Activated CD8-positive, alpha-beta memory T cell treated with anti-CD3 and anti-CD28 coated beads, Interleukin-2, amount 50 U/mL, for 1 hour (primary cell): ENCODE results near the gene CHST2.

Experiments
- DNase-seq: peaks from one replicate; pipeline ENCODE4 v3.0.0-alpha.2; 2020; ENCODE audit errors: extremely low read depth

CHST2 gene

GRCh38 chr3:143099210-143099609, 20.4 kb upstream of the CHST2 start:
- DNase-seq, result no peak

GRCh38 chr3:143099690-143100089, 19.9 kb upstream of the CHST2 start:
- DNase-seq, result no peak

GRCh38 chr3:143100451-143100850, 19.1 kb upstream of the CHST2 start:
- DNase-seq, result no peak

GRCh38 chr3:143101792-143102381, 17.7 kb upstream of the CHST2 start:
- DNase-seq, result no peak

GRCh38 chr3:143103652-143104051, 15.9 kb upstream of the CHST2 start:
- no peak for DNase-seq

- DNase-seq, result no peak
Observed at GRCh38 chr3:143105170-143105569, 14.4 kb upstream of the CHST2 start.

GRCh38 chr3:143109861-143110260, 9.7 kb upstream of the CHST2 start:
- no peak for DNase-seq

- DNase-seq, result no peak
Observed at GRCh38 chr3:143110371-143110770, 9.2 kb upstream of the CHST2 start.

GRCh38 chr3:143118630-143119008, 952 bp upstream of the CHST2 start:
- DNase-seq, result no peak

- no peak for DNase-seq
Observed at GRCh38 chr3:143119974-143120715, 574 bp downstream of the CHST2 start.

- no peak for DNase-seq
Observed at GRCh38 chr3:143120716-143121240, 1.2 kb downstream of the CHST2 start.

- DNase-seq, result no peak
Observed at GRCh38 chr3:143121241-143122088, 1.9 kb downstream of the CHST2 start.

- DNase-seq, result no peak
Observed at GRCh38 chr3:143122089-143122430, 2.5 kb downstream of the CHST2 start.

- DNase-seq, result no peak
Observed at GRCh38 chr3:143122608-143123352, 3.2 kb downstream of the CHST2 start.

- no peak for DNase-seq
Observed at GRCh38 chr3:143123353-143123984, 3.9 kb downstream of the CHST2 start.

GRCh38 chr3:143124601-143125520, 5.3 kb downstream of the CHST2 start:
- no peak for DNase-seq

- DNase-seq, result no peak
Observed at GRCh38 chr3:143127801-143128200, 8.2 kb downstream of the CHST2 start.

GRCh38 chr3:143128227-143128955, 8.8 kb downstream of the CHST2 start:
- no peak for DNase-seq

- no peak for DNase-seq
Observed at GRCh38 chr3:143132246-143132980, 12.8 kb downstream of the CHST2 start.
